HG03103 (cell line): ENCODE data around the gene DOK4.

Source experiments
- ATAC-seq: cut with Tn5 transposase; IDR thresholded peaks from one replicate; pipeline ENCODE4 v1.9.1; 2021; ENCODE audit warnings: low read depth; ENCODE audit not compliant: unreplicated experiment

Gene DOK4

DNA sequence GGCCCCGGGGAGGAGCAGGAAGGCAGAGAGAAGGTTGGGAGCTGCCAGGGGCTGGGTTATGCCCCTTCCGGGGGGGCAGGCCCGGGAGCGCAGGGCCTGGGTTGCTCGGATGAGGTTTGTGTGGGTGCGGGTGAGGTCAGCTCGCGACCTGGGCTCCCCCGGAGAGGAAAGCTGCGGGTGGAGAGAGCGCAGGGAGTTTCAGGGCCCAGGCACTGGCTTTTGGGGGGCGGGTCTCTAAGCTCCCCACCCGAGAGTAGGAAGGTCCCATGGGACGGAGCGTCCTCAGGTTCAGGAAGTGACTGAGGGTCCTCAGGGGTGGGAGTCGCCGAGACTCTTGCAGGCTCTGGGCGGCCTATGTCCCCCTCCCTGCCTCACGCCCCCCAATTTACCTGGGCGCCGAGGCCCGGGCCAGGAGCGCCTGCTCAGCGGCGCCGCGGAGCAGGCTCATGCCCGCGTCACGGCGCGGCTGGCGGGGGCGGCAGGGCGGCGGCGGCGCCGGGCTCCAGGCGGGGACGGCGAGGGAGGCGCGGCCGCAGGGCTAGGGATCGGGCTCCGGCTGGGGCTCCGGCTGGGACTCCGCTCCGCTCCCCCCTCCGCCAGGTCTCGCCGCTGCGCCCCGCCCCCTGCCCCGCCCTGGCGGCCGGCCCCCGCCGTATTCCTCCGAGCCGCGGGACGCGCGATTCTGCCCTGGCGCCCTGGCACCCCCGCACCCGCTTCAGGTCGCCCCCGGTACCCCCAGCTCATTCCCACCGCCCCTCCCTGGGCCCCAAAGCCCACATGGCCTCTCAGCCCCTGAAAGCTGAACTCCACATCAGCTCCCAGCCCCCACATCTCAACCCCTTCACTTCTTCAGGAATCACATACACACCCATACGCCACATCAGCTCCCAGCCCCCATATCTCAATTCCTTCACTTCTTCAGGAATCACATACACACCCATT lies at the start of gene DOK4:
Gene DOK4 (minus strand): TSS at position 578 of the 942 bp plus-strand sequence. CDS start 6,986 bp downstream, outside the sequence.
- peak; percentile 70 for ATAC-seq

GRCh38 chr16:57535680-57536305 lies 49.5 kb upstream of the DOK4 start:
- ATAC-seq, result peak; percentile 60

DNA sequence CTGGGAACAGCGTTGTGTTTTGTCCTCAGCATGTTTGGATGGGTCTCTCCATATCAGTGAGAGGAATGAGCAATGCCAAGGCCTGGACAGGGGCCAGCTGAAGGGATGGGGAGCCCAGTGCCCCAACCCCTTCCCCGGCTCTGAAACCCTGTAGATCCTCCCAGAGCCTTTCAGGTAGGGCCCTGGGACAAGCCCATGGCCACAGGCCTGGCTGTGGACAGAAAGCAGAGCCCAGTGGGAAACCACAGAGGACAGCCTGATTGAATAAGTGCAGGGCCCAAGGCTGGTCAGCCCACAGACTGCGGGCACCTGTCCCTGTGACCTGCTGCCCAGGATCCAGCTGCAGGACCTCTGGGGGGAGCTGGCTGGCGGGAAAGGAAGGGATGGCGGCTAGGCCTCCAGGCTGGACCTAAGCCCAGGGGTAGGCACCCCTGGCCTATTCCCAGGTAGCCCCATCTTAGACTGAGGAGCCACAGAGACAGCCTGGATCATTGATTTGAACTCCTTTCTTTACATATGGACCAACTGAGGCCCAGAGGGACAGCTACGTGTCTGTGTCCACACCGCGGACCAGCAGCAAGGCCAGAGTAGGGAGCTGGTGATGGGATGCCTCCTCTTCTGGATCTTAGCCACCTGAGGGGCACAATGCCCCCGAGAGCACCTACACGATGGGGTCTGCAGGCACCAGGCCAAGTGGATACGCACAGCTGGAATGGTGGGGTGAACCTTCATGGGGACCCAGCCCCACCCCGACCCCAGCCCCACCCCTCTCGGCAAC lies 48.8 kb upstream of the DOK4 start:
- no peak for ATAC-seq

- ATAC-seq, result no peak
These were observed 48.1 kb upstream of the DOK4 start for GRCh38 chr16:57534337-57534880.

GRCh38 chr16:57533431-57534336 lies 47.4 kb upstream of the DOK4 start:
- ATAC-seq, result no peak

GRCh38 chr16:57532266-57532625 lies 46.0 kb upstream of the DOK4 start:
- ATAC-seq, result no peak

- no peak for ATAC-seq
These were observed 45.5 kb upstream of the DOK4 start for GRCh38 chr16:57531635-57532265.

- ATAC-seq, result no peak
These were observed 44.9 kb upstream of the DOK4 start for GRCh38 chr16:57531253-57531575.

- ATAC-seq, result no peak
These were observed 44.4 kb upstream of the DOK4 start for GRCh38 chr16:57530522-57531252.

DNA sequence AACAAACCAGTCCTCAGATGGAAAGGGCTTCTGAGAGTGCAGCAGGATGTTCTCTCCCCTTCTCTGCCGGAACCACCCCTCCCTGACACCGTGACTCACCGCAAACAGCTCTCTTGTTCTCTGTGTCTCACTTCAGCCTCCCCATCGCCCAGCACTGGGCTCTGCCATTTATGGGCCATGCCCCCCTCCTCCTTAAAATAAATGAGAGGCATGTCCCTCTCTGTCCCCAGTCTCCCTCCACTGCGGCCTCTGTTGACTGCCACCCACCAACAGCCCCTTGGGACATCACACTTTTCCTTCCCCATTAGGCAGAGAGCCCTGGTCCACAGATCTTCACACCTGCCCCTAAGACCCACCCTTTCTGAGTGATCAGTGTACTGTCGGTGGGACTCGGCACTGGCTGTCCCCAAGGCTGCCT lies 43.8 kb upstream of the DOK4 start:
- peak; percentile 66 for ATAC-seq

DNA sequence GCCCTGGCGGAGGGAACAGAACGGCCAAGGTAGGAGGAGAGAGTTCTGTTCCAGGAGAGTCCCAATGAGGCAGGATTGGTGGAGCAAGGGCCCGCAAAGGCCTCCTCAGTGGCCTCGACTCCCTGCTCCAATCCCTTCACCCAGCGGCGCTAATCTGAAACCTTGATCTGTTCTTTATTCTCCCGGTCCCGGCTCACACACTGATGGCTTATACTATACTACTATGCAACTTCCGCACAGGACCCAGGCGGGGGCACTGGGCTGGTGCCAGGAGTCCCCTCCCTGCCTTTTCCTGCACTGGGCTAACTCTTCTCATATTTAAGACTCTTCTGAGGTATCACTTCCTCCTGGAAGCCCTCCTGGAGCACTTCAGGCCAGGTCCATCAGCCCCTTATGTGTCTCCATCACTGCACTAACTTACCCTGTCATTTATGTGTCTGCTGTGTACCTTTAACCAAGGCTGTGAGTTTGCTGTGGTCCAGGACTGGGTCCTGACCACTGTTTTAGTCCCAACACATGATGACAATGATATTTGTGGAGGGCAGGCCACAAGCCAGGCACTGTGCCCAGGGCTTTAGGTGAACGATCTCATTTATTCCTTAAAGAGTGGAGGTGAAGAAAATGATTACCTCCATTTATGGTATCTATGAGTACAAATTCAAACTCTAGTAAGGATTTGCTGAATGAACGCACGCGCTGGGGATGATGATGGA lies 43.3 kb upstream of the DOK4 start:
- ATAC-seq, result peak; percentile 17

GRCh38 chr16:57528499-57529390 lies 42.5 kb upstream of the DOK4 start:
- ATAC-seq, result no peak

- ATAC-seq, result no peak
These were observed 41.5 kb upstream of the DOK4 start for GRCh38 chr16:57527610-57528360.

- no peak for ATAC-seq
These were observed 40.7 kb upstream of the DOK4 start for GRCh38 chr16:57527027-57527426.

DNA sequence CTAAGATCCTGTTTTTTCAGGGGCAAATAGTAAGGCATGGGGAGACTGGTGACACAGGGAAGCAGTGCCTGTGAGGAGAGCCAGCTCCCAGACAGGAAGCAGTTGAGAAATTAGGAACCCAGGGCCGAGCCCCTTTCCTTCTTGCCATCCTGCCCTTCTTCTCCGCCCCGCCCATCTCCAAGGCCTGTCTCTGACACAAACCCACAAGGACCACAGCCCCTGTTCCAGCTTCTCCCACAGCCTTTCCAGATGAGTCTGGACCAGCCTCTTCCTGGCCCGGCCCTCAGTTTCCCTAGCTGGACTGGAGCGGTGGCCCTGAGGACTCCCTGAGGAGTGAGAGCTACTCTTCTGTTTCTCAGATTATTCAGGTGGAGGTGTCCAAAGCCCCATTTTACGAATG lies 40.2 kb upstream of the DOK4 start:
- no peak for ATAC-seq

DNA sequence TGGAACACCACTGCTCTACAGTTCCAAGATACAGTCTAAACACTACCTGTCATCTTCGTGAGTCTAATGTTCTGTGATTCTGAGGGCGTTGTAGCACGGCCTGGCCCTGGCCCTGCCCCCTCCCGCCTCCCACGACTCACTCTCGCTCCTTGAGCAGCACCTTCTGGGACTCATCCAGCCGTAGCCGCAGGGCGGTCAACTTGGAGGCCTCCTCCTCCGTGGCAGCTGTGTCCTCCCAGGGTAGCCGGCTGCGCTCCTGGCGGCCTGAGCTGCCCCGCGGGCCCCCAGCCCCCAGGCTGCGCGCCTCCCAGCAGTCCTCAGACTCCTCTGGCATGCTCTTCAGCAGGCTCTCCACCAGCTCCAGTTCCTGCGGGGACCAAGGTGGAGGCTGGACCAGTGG lies 39.5 kb upstream of the DOK4 start:
- ATAC-seq, result no peak

DNA sequence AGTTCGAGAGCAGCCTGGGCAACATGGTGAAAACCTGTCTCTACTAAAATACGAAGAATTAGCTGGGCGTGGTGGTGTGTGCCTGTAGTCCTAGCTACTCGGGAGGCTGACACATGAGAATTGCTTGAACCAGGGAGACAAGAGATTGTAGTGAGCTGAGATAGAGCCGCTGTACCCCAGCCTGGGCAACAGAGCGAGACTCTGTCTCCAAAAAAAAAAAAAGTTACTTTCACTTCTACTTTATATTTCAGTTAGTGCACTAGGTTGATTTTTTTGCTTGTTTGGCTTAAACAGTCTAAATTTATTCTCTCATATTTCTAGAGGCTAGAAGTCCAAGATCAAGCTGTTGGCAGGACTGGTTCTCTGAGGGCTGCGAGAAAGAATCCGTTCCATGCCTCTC lies 36.7 kb upstream of the DOK4 start:
- ATAC-seq, result no peak
